GM19452 (cell line): ENCODE results near the gene ATP9B.
"Not testable (repeated sequence)": the region's sequence is repeated elsewhere in the genome, so short reads cannot be mapped to it uniquely, and the experiment has no call there.

Source experiments
- ATAC-seq: cut with Tn5 transposase; IDR thresholded peaks from one replicate; pipeline ENCODE4 v1.9.1; 2021; ENCODE audit not compliant: unreplicated experiment

The ATP9B gene

DNA sequence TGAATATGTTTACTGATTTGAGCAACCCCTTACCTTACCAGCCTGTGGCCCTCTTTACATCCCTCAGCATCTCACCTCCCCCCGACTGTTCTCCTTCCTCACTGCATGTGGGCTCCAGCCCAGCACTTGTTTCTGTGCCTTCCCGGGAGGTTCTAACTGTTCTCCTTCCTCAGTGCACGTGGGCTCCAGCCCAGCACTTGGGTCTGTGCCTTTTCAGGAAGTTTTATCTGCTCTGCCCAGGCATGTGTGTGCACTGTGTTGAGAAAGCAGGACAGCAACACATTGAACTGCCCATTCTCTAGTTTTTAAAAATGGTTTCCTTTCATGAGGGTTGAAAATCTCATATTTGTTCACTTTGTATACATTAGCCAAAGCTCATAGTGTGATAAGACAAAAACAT lies 158.4 kb downstream of the ATP9B start:
- no peak for ATAC-seq

DNA sequence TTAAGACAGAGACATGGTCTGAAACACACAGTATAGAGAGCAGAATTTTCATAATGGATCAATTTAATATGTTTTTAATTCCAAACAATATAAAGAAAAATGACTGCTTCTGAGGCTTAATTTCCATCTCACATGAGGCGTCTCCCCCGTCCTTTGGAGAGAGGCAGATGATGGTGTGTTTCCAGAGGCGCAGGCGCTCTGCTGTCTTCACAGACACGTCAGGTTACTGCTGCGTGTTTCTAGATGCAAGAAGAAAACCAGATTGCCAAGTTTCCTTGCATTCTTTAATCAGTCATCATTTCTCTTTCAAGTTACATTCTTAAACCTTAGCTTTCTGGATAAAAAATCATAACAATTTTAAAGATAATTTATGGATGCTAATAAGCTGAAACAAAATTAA lies 160.2 kb downstream of the ATP9B start:
- ATAC-seq, result no peak

DNA sequence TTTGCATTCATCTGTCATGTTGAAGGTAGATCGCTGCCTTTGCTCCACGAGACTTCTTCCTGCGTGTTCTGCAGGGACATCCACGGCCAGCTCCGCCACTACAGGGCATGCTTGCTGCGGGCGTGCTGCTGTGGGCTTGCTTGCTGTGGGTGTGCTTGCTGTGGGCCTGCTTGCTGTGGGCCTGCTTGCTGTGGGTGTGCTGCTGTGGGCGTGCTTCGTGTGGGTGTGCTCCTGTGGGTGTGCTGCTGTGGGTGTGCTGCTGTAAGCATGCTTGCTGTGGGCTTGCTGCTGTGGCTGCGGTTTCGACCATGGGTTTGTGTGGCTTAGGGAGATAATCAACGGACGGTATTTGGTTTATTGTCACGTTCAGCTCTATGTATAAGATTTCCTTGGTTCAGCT lies 165.2 kb downstream of the ATP9B start:
- no peak for ATAC-seq

- ATAC-seq, result no peak
These were observed 170.4 kb downstream of the ATP9B start for GRCh38 chr18:79239631-79240030.

- no peak for ATAC-seq
These were observed 172.6 kb downstream of the ATP9B start for GRCh38 chr18:79241755-79242154.

DNA sequence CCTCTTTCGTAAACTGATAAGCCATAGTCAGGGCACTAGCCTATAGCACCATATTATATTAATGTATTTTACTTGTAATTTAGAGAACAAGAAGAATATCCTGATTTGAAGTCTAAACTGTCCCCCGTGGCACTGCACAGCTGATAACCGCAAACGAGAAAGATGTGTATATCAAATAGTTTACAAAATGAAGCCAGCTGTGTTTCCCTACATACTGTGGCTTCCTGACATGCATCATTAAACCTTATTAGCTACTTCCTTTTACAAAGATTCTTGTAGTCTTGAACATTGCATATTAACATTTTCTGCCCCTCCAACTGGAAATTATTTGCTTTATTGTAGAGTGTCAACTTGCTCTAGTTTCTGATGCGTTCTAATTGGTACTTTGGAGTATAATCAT lies 173.1 kb downstream of the ATP9B start:
- no peak for ATAC-seq

DNA sequence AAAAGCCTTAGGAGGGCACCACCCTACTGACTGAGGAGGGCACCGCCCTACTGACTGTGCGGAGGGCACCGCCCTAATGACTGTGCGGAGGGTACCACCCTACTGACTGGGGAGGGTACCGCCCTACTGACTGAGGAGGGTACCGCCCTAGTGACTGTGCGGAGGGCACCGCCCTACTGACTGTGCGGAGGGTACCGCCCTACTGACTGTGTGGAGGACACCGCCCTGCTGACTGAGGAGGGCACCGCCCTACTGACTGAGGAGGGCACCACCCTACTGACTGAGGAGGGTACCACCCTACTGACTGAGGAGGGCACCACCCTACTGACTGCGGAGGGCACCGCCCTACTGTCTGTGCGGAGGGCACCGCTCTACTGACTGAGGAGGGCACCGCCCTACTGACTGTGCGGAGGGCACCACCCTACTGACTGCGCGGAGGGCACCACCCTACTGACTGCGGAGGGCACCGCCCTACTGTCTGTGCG lies 176.4 kb downstream of the ATP9B start:
- no peak for ATAC-seq

GRCh38 chr18:79246309-79247108 lies 177.3 kb downstream of the ATP9B start:
- ATAC-seq, result peak; percentile 98

DNA sequence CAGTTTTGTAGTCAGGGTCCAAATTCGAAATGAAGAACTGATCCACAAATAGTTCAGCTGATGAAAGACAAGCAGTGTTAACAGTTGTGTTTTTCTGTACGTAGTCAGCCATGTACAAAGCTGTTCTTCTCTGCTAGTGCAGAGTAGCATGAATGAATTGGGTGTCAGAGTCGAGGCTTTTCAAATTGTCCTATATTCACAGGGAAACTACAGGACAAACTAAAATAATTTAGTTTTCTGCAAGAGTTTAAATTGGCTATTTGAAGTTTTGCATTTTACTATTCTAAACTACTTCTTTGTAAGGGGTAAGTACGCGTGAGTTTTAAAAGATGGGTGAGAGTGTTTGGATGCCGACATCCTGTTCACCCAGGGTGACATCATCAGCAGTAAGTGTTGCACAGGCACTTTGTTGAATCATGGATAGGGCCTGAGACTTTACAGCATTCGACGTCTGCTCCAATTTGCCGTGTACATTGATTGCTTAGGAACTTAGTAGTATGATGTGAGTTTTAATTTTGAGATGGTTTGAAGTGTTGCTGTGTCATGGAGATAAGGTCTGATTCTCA lies 179.4 kb downstream of the ATP9B start:
- ATAC-seq, result no peak

- ATAC-seq, result no peak
These were observed 181.2 kb downstream of the ATP9B start for GRCh38 chr18:79250301-79250981.

DNA sequence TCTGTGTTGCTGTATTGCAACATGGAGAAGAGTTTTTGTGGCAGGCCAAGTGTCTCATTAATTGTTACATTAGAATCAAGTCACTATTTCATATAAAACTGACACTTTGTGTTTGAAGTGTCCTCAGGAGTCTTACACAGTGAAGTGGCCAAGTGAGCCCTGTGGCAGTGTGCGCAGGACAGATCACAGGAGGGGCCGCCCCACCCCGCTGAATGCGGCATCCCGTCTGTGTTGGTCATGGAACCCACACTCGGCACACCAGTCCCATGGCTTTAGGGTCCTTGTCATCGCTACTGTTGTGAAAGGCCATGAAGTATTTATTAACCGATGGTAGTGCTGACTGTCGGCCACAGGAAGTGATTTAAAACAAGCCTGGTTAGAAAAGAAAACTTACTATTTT lies 181.8 kb downstream of the ATP9B start:
- no peak for ATAC-seq

- no peak for ATAC-seq
These were observed 183.9 kb downstream of the ATP9B start for GRCh38 chr18:79252904-79253633.

- no peak for ATAC-seq
These were observed 188.3 kb downstream of the ATP9B start for GRCh38 chr18:79257480-79257879.

DNA sequence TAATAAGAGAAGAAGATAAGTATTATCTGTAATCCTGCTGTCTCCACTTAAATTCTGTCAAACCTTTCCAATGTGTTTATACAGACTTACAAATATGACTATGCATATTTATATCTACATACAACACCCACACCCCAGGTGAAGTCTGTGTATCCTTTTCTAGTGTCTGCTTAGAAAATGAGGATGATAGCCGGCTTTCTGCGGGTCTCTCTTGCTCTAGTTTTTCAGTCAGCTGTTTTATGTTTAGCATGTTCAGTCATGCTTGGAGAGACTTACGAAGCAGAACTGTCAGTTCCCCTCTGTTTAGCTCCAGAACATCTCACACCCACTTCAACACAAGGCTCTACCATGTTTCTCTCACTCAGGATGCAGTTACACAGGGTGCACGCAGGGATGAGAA lies 189.3 kb downstream of the ATP9B start:
- ATAC-seq, result peak; percentile 58

GRCh38 chr18:79259218-79259617 lies 190.0 kb downstream of the ATP9B start:
- no peak for ATAC-seq

- peak; percentile 61 for ATAC-seq
These were observed 190.8 kb downstream of the ATP9B start for GRCh38 chr18:79260023-79260422.

DNA sequence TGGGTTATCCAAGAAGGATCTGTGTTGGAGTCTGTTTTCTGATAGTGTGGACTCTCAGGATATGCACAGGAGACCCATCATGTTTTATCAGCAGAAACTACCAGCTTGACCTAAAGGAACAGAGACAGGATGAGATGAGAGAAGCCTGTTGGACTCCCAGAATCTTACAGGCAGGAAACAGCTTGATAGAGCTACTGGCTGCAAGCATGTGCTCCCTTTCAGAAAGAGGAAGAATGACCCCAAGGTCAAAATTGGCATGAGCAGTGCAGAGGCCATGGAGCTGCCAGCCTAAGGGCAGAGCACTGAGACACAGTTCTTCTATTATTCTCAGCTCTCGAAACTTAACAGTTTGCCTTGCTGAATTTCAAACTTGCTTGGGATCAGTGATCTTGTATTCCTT lies 191.3 kb downstream of the ATP9B start:
- no peak for ATAC-seq

- ATAC-seq, result not testable (repeated sequence)
These were observed 195.9 kb downstream of the ATP9B start for GRCh38 chr18:79265068-79265467.

DNA sequence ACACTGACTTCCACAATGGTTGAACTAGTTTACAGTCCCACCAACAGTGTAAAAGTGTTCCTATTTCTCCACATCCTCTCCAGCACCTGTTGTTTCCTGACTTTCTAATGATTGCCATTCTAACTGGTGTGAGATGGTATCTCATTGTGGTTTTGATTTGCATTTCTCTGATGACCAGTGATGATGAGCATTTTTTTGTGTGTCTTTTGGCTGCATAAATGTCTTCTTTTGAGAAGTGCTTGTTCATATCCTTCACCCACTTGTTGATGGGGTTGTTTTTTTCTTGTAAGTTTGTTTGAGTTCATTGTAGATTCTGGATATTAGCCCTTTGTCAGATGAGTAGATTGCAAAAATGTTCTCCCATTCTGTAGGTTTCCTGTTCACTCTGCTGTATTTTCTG lies 202.6 kb downstream of the ATP9B start:
- not testable (repeated sequence) for ATAC-seq

DNA sequence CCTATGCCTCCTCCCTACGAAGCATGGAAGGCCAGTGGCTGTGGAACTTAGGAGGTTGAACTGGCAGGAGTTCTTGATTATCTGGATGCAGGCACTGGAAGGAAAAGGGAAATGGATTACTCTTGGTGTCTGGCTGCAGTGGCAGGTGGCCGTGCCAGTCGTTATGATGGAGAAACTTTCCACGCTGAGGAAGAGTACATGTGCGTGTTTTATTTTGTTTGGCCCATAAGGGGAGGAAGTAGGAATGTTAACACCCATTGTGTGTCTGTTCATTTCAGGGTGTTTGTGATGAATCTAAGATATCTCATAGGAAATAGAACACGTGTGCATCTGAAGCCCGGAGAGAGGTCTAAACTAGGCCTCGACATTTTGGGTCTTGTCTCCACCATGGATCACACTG lies 203.7 kb downstream of the ATP9B start:
- ATAC-seq, result no peak

GRCh38 chr18:79274823-79275222 lies 205.6 kb downstream of the ATP9B start:
- ATAC-seq, result no peak
